Tibial artery (tissue), 4 donors: Measurements from ENCODE around the gene GALNT17.

Source experiments
- DNase-seq, 2 donors: peaks; one replicate each; pipeline ENCODE4 v3.0.0-alpha.2; 2019
- H3K27ac ChIP-seq, 2 donors: fragments of 200-600 bp; sonication (generic) in 1 of 2; 1 replicate in 1 of 2; 2 replicates in 1 of 2; pipeline ENCODE4 v1.5.1; 2018 to 2019; ENCODE audit warnings: mild to moderate bottlenecking in 1 of 2
- H3K27me3 ChIP-seq, 2 donors: fragments of 200-600 bp; sonication (generic) in 1 of 2; one replicate each; pipeline versions ENCODE4 v1.5.1 to v1.6.0; 2016 to 2019
- H3K36me3 ChIP-seq, 3 donors: fragments of 200-600 bp; sonication (generic) in 2 of 3; one replicate each; pipeline ENCODE4 v1.5.1; 2016 to 2019; ENCODE audit warnings: mild to moderate bottlenecking in 2 of 3
- H3K4me1 ChIP-seq, 4 donors: fragments of 200-600 bp; sonication (generic) in 2 of 4; 1 replicate in 3 of 4; 2 replicates in 1 of 4; pipeline ENCODE4 v1.5.1; 2016 to 2019
- H3K4me3 ChIP-seq, 2 donors: fragments of 200-600 bp; sonication (generic) in 1 of 2; 1 replicate in 1 of 2; 2 replicates in 1 of 2; pipeline ENCODE4 v1.5.1; 2018 to 2019; ENCODE audit warnings: mild to moderate bottlenecking in 2 of 2
- H3K9me3 ChIP-seq, 3 donors: fragments of 200-600 bp; sonication (generic) in 1 of 3; one replicate each; pipeline ENCODE4 v1.5.1; 2016 to 2019
- intact Hi-C: fragments of 100-400 bp; cut with DNase I; formaldehyde crosslinking; loops from one replicate; pipeline ENCODE4 v1.15.0; 2023; ENCODE audit warnings: low total_unique reads
- TF ChIP-seq, protein P1 (sequence below), 2 experiments: fragments of 200-600 bp in 1 of 2; fragments of 450-650 bp in 1 of 2; IDR thresholded peaks; one replicate each; pipeline ENCODE4 v1.5.1; 2017 to 2019; ENCODE audit warnings: antibody characterized with exemption in 2 of 2, mild to moderate bottlenecking in 1 of 2, moderate library complexity in 1 of 2

GALNT17 gene

DNA sequence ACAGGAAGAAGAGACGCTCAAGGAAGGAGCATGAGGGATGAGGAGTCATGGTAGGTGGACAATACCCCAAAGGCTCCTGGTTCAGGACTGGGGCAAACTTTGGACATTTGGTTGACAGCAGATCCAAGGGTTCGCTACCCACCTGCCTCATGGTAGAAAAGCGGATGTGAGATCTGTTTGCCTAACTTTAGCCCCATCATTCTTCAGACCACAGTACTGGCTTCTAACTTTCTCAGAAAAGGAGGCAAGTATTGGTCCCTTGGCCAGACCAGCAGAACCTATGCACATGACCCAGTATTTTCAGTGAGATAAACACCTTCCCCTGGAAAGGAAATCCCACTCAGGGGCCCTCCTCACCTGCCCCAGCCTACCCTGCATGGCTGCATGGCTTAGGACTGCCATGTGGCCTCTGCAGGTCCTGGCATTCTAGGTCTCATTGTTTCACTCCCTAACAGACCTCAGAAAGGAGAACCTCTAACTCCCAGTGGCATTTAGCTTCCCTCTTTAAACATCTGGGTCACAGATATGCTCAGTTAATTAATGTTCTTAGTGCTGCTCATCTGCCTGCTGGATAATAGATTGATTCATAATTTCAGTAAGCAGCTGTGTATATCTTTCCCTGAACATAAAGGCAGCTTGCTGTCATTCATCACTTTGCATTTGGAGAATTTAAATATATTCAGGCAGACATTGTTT is 574.1 kb downstream of the GALNT17 start:
- H3K4me1 ChIP-seq = no peaks in the 10 kb centered on the region
- intact Hi-C loops = no loop called here
- no peak for DNase-seq
- peaks cover 0 to 6% (median 0%) of the 10 kb centered on the region in 3 donors for H3K36me3 ChIP-seq
- no peak overlapping the region for H3K4me3 ChIP-seq
- H3K27ac ChIP-seq = no peak overlapping the region
- H3K9me3 ChIP-seq = no peaks in the 10 kb centered on the region
- no peaks in the 10 kb centered on the region for H3K27me3 ChIP-seq
- TF ChIP-seq, protein P1, sequence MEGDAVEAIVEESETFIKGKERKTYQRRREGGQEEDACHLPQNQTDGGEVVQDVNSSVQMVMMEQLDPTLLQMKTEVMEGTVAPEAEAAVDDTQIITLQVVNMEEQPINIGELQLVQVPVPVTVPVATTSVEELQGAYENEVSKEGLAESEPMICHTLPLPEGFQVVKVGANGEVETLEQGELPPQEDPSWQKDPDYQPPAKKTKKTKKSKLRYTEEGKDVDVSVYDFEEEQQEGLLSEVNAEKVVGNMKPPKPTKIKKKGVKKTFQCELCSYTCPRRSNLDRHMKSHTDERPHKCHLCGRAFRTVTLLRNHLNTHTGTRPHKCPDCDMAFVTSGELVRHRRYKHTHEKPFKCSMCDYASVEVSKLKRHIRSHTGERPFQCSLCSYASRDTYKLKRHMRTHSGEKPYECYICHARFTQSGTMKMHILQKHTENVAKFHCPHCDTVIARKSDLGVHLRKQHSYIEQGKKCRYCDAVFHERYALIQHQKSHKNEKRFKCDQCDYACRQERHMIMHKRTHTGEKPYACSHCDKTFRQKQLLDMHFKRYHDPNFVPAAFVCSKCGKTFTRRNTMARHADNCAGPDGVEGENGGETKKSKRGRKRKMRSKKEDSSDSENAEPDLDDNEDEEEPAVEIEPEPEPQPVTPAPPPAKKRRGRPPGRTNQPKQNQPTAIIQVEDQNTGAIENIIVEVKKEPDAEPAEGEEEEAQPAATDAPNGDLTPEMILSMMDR (IDR thresholded peaks at IDR 0.05) = no peak

DNA sequence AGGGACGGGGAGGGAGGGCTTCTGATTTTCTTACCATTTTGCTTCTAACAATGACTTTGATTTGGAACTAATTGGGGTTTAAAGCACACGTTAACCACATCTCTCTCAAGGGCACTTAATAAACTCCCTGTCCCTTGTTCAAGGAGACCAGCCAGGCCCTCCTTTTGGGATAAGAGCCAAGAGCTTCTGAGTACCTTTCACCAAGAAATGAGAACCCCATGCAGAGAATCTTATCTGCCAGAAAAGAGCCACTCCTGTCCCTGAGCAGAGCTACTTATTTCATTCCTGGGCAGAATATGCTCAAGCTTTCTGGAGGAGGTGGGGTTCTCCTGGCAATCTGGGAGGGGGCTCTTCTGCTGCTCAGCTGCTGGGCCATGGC is 574.6 kb downstream of the GALNT17 start:
- H3K27ac ChIP-seq = no peak overlapping the region
- no peaks in the 10 kb centered on the region for H3K4me1 ChIP-seq
- no peak for DNase-seq
- intact Hi-C loops = no loop called here
- TF ChIP-seq, protein P1 (IDR thresholded peaks at IDR 0.05) = no peak
- no peak overlapping the region for H3K4me3 ChIP-seq
- H3K9me3 ChIP-seq = no peaks in the 10 kb centered on the region
- no peaks in the 10 kb centered on the region for H3K27me3 ChIP-seq
- H3K36me3 ChIP-seq = peaks cover 0 to 6% (median 0%) of the 10 kb centered on the region in 3 donors

DNA sequence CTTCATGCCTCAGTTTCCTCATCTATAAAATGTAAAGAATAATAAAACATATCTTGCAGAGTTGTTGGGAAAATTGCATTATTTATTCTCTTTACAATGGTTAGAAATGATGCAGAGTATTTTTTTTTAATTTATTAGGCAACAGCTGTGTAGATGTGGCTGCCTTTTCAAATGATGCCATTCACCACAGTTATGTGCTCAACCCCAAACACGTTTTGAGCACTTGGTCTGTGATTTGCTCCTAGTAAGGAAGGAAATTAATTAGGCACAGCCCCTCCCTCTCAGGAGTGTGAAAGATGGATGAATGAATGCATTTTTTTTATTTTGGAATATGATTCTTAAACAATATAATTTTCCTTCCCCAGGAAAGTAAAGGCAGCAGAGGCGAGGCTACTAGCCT is 575.1 kb downstream of the GALNT17 start:
- H3K27me3 ChIP-seq = no peaks in the 10 kb centered on the region
- TF ChIP-seq, protein P1 (IDR thresholded peaks at IDR 0.05) = no peak
- H3K36me3 ChIP-seq = peaks cover 0 to 10% (median 0%) of the 10 kb centered on the region in 3 donors
- no peak for DNase-seq
- intact Hi-C loops = no loop called here
- no peak overlapping the region for H3K27ac ChIP-seq
- H3K4me1 ChIP-seq = no peaks in the 10 kb centered on the region
- no peaks in the 10 kb centered on the region for H3K9me3 ChIP-seq
- no peak overlapping the region for H3K4me3 ChIP-seq

DNA sequence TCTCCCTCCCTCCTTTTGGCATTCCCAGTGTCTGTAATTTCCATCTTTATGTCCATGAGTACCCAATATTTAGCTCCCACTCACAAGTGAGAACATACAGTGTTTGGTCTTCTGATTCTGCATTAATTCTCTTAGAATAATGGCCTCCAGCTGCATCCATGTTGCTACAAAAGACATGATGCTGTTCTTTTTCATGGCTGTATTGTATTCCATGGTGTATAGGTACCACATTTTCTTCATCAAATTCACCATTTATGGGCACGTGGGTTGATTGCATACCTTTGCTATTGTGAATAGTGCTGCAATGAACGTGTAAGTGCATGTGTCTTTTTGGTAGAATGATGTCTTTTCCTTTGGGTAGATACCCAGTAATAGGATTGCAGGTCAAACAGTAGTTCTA is 576.8 kb downstream of the GALNT17 start:
- DNase-seq = no peak
- no peak overlapping the region for H3K4me3 ChIP-seq
- intact Hi-C loops = no loop called here
- H3K36me3 ChIP-seq = peaks cover 0 to 15% (median 11%) of the 10 kb centered on the region in 3 donors
- no peaks in the 10 kb centered on the region for H3K27me3 ChIP-seq
- TF ChIP-seq, protein P1 (IDR thresholded peaks at IDR 0.05) = no peak
- H3K27ac ChIP-seq = no peak overlapping the region
- no peaks in the 10 kb centered on the region for H3K4me1 ChIP-seq
- H3K9me3 ChIP-seq = no peaks in the 10 kb centered on the region

DNA sequence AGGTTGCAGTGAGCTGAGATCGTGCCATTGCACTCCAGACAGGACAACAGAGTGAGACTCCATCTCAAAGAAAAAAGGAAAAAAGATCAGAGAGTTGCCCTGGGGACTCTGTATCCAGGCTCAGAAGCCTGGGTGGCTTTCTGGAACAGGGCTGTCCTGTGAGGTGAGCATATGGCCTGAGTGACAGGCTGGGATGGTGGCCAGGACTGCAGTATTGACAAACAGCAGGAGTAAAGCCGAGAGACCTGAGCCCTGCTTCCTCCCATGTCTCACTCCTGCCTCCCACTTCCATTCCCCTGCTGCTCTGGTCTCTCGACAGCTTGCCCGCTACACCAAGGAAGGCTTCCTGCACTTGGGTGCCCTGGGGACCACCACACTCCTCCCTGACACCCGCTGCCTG is 578.5 kb downstream of the GALNT17 start:
- Histone ChIP-seq H3K36me3 (peaks cover 0 to 15% (median 11%) of the 10 kb centered on the region in 3 donors), H3K4me3 (no peak overlapping the region), H3K27me3 (no peaks in the 10 kb centered on the region), H3K4me1 (no peaks in the 10 kb centered on the region), H3K9me3 (no peaks in the 10 kb centered on the region), H3K27ac (no peak overlapping the region)
- no peak for DNase-seq
- TF ChIP-seq, protein P1 (IDR thresholded peaks at IDR 0.05) = no peak
- intact Hi-C loops = no loop called here
